GM10248 (cell line): Measurements from ENCODE around the gene SYNPR.

Experiments used
- CTCF ChIA-PET: fragments of 300-600 bp; sonication (Branson Sonifier 250); formaldehyde crosslinking; extraction: SDS; loops from one replicate; lab custom pipeline; 2021; ENCODE audit warnings: antibody characterized with exemption; lab: Yijun Ruan, JAX
- POLR2A ChIA-PET: fragments of 350-650 bp; sonication (Branson Sonifier 250); formaldehyde crosslinking; extraction: SDS; loops from one replicate; lab custom pipeline; 2020; ENCODE audit warnings: antibody characterized with exemption; lab: Yijun Ruan, JAX
- DNase-seq: peaks from one replicate; pipeline ENCODE4 v3.0.0; 2012; ENCODE audit errors: extremely low spot score
- CTCF ChIP-seq: IDR thresholded peaks from 2 replicates; pipeline ENCODE4 v1.5.1; 2012; ENCODE audit warnings: mild to moderate bottlenecking, low read depth; ENCODE audit errors: extremely low read depth, missing control alignments, control extremely low read depth

SYNPR gene

GRCh38 chr3:63662011-63662410 is 383.9 kb downstream of the SYNPR start:
- no peak for DNase-seq
- POLR2A ChIA-PET = no interaction called here
- CTCF ChIA-PET = interaction anchor here (1.2 kb wide), 1 partner anchor 157 kb away, joined by 4 read pairs; the partner anchor contains the start of gene C3orf49
- no peak for TF ChIP-seq CTCF

- ChIA-PET POLR2A (no interaction called here), CTCF (interaction anchor here (1.1 to 1.5 kb wide), 4 partner anchors 15 to 312 kb away, joined by 3 to 4 read pairs (median 3); partner anchors contain the start of gene C3orf49)
- no peak for TF ChIP-seq CTCF
- no peak for DNase-seq
Observed at GRCh38 chr3:63662500-63662899, 384.4 kb downstream of the SYNPR start.
